Mesenchymal stem cell (in vitro differentiated cells and primary cell): Measurements from ENCODE around the gene NRXN3.

Experiments used
- DNase-seq: peaks from one replicate; pipeline ENCODE4 v3.0.0-alpha.2; 2013
- H2AFZ ChIP-seq: one replicate; pipeline ENCODE4 v1.6.1; 2013; ENCODE audit warnings: low read depth, mild to moderate bottlenecking, control low read depth, inconsistent platforms, low read length, moderate library complexity
- H2AK5ac ChIP-seq: 2 replicates; pipeline ENCODE4 v1.6.1; 2013; ENCODE audit warnings: low read length, moderate library complexity, mild to moderate bottlenecking, inconsistent platforms; ENCODE audit not compliant: severe bottlenecking
- H2BK120ac ChIP-seq: one replicate; pipeline ENCODE4 v1.6.1; 2013; ENCODE audit warnings: low read depth, mild to moderate bottlenecking, inconsistent platforms, low read length, moderate library complexity
- H2BK12ac ChIP-seq, 2 experiments: one replicate each; pipeline ENCODE4 v1.6.1; 2013; ENCODE audit warnings: inconsistent platforms in 2 of 2, low read length in 2 of 2, mild to moderate bottlenecking in 2 of 2, moderate library complexity in 2 of 2, control low read depth in 1 of 2
- H2BK15ac ChIP-seq: one replicate; pipeline ENCODE4 v1.6.1; 2013; ENCODE audit warnings: mild to moderate bottlenecking, low read depth, inconsistent platforms; ENCODE audit not compliant: poor library complexity, severe bottlenecking
- H2BK5ac ChIP-seq: 2 replicates; pipeline ENCODE4 v1.6.1; 2013; ENCODE audit warnings: low read depth, mild to moderate bottlenecking, low read length, control low read depth, inconsistent platforms; ENCODE audit not compliant: poor library complexity, severe bottlenecking
- H3K14ac ChIP-seq, 2 experiments: one replicate each; pipeline ENCODE4 v1.6.1; 2013; ENCODE audit warnings: inconsistent platforms in 2 of 2, low read length in 2 of 2, control low read depth in 1 of 2, mild to moderate bottlenecking in 1 of 2, moderate library complexity in 1 of 2
- H3K18ac ChIP-seq, 2 experiments: one replicate each; pipeline ENCODE4 v1.6.1; 2013; ENCODE audit warnings: inconsistent platforms in 2 of 2, low read length in 2 of 2, control low read depth in 1 of 2, low read depth in 1 of 2, mild to moderate bottlenecking in 1 of 2
- H3K23ac ChIP-seq, 2 experiments: one replicate each; pipeline ENCODE4 v1.6.1; 2013; ENCODE audit warnings: inconsistent platforms in 2 of 2, low read length in 2 of 2, mild to moderate bottlenecking in 2 of 2, moderate library complexity in 2 of 2, control low read depth in 1 of 2
- H3K27ac ChIP-seq: 2 replicates; pipeline ENCODE4 v1.5.1; 2013; ENCODE audit warnings: mild to moderate bottlenecking, moderate library complexity, low read length, control low read depth, inconsistent platforms; ENCODE audit not compliant: poor library complexity, severe bottlenecking
- H3K27me3 ChIP-seq, 2 experiments: 2 replicates each; pipeline versions ENCODE4 v1.6.1 to v1.7.0; 2013; ENCODE audit warnings: low read length in 2 of 2, mild to moderate bottlenecking in 2 of 2, moderate library complexity in 2 of 2, control low read depth in 1 of 2, inconsistent platforms in 1 of 2; ENCODE audit not compliant: control insufficient read depth in 1 of 2, insufficient read depth in 1 of 2
- H3K36me3 ChIP-seq, 2 experiments: 2 replicates each; pipeline versions ENCODE4 v1.6.1 to v1.7.0; 2013; ENCODE audit warnings: low read length in 2 of 2, control low read depth in 1 of 2, inconsistent platforms in 1 of 2, low read depth in 1 of 2, mild to moderate bottlenecking in 1 of 2; ENCODE audit not compliant: insufficient read depth in 2 of 2, control insufficient read depth in 1 of 2
- H3K4ac ChIP-seq, 2 experiments: one replicate each; pipeline ENCODE4 v1.6.1; 2013; ENCODE audit warnings: inconsistent platforms in 2 of 2, low read length in 2 of 2, mild to moderate bottlenecking in 2 of 2, moderate library complexity in 2 of 2, control low read depth in 1 of 2, low read depth in 1 of 2
- H3K4me1 ChIP-seq: 2 replicates; pipeline ENCODE4 v1.6.1; 2013; ENCODE audit warnings: low read depth, low read length, control low read depth; ENCODE audit not compliant: control insufficient read depth, insufficient read depth
- H3K4me2 ChIP-seq: 2 replicates; pipeline ENCODE4 v1.6.1; 2013; ENCODE audit warnings: low read length, mild to moderate bottlenecking, inconsistent platforms; ENCODE audit not compliant: poor library complexity, severe bottlenecking
- H3K4me3 ChIP-seq, 2 experiments: 2 replicates each; pipeline versions ENCODE4 v1.5.1 to v1.7.0; 2013; ENCODE audit warnings: low read length in 2 of 2, mild to moderate bottlenecking in 2 of 2, control low read depth in 1 of 2, low read depth in 1 of 2; ENCODE audit not compliant: insufficient read depth in 1 of 2
- H3K79me1 ChIP-seq: replicated peaks from 2 replicates; pipeline ENCODE4 v1.6.1; 2013; ENCODE audit warnings: mild to moderate bottlenecking, control low read depth, low read length, inconsistent platforms; ENCODE audit not compliant: poor library complexity, severe bottlenecking
- H3K9ac ChIP-seq: 2 replicates; pipeline ENCODE4 v1.7.0; 2013; ENCODE audit warnings: mild to moderate bottlenecking, low read length, moderate library complexity
- H3K9me3 ChIP-seq: 2 replicates; pipeline ENCODE4 v1.7.0; 2013; ENCODE audit warnings: mild to moderate bottlenecking, low read length; ENCODE audit not compliant: control insufficient read depth
- H4K8ac ChIP-seq: one replicate; pipeline ENCODE4 v1.6.1; 2013; ENCODE audit warnings: inconsistent platforms, mild to moderate bottlenecking, low read length, moderate library complexity
- H4K91ac ChIP-seq: one replicate; pipeline ENCODE4 v1.6.1; 2013; ENCODE audit warnings: mild to moderate bottlenecking, low read length, inconsistent platforms
- WGBS: methylation state at CpG from one replicate; pipeline ENCODE4 v1.1.7; 2013; ENCODE audit warnings: mixed read lengths; 5-methylcytosine and 5-hydroxymethylcytosine counted together

Gene NRXN3

DNA sequence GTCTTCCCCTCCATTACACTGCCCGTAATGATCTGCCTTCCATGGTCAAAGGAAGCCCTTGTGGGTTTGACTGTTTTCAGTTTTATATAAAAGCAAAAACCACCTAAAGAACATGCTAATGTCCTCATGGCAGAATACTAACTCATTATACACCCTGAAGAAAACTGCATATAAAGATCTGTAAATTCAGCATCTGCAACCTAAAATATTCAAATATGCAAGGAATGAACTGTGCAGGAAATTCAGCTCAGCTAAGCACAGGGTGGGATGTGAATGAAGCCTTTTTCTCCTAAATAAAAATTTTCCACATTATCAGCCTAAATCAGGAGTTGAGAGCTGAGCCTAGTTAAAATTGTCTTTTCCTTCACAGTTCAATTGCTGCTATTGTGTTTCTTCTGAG is 128.1 kb downstream of the NRXN3 start:
- H3K79me1 ChIP-seq = no peaks in the 10 kb centered on the region
- no peak overlapping the region for H3K27ac ChIP-seq
- H3K4ac ChIP-seq = no peak overlapping the region
- H3K18ac ChIP-seq = no peak overlapping the region
- no peak overlapping the region for H2BK15ac ChIP-seq
- no peak overlapping the region for H2BK120ac ChIP-seq
- no peaks in the 10 kb centered on the region for H3K36me3 ChIP-seq
- H2AK5ac ChIP-seq = no peak overlapping the region
- no peak overlapping the region for H2BK5ac ChIP-seq
- no peak overlapping the region for H2BK12ac ChIP-seq
- no peak overlapping the region for H4K91ac ChIP-seq
- H3K9me3 ChIP-seq = no peaks in the 10 kb centered on the region
- no peak overlapping the region for H3K9ac ChIP-seq
- WGBS = 50% methylated on average over 1 of the region's 1 CpG
- no peak overlapping the region for H3K14ac ChIP-seq
- no peak overlapping the region for H3K4me2 ChIP-seq
- no peak overlapping the region for H4K8ac ChIP-seq
- H3K27me3 ChIP-seq = peaks cover 0 to 24% of the 10 kb centered on the region in 2 experiments
- H3K4me3 ChIP-seq = no peak overlapping the region
- H3K23ac ChIP-seq = no peak overlapping the region
- H2AFZ ChIP-seq = no peak overlapping the region
- no peaks in the 10 kb centered on the region for H3K4me1 ChIP-seq
- DNase-seq = no peak

DNA sequence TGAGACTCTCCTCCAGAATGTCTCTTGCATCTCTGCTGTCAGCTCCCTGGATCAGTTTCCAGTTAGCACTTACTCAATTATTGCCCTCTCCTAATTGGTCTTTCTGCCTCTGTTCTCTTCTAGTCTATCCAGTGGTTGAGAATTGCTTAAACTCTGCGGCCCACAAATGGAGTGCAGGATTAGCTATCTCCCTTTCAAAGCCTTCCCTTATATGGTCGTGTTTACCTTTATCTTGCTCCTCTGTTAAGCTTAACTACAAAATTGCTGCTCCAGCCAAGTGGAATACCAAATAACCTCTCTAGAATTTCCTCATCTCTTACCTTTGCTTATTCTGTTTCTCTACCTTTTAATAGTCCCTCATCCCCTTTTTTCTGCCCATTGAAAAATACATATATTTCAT is 132.7 kb downstream of the NRXN3 start:
- Histone ChIP-seq H3K27ac (no peak overlapping the region), H2BK120ac (no peak overlapping the region), H3K4ac (no peak overlapping the region), H3K27me3 (peaks cover 0 to 24% of the 10 kb centered on the region in 2 experiments), H3K4me3 (no peak overlapping the region), H2BK15ac (no peak overlapping the region), H2BK12ac (no peak overlapping the region), H3K36me3 (no peaks in the 10 kb centered on the region), H3K14ac (no peak overlapping the region), H4K8ac (no peak overlapping the region), H2AFZ (no peak overlapping the region), H2AK5ac (no peak overlapping the region), H3K23ac (no peak overlapping the region), H3K79me1 (no peaks in the 10 kb centered on the region), H4K91ac (no peak overlapping the region), H3K4me2 (no peak overlapping the region), H3K18ac (no peak overlapping the region), H2BK5ac (no peak overlapping the region), H3K9ac (no peak overlapping the region), H3K9me3 (no peaks in the 10 kb centered on the region), H3K4me1 (no peaks in the 10 kb centered on the region)
- no peak for DNase-seq
- whole genome bisulfite sequencing = 34% methylated on average over 2 of the region's 2 CpGs

DNA sequence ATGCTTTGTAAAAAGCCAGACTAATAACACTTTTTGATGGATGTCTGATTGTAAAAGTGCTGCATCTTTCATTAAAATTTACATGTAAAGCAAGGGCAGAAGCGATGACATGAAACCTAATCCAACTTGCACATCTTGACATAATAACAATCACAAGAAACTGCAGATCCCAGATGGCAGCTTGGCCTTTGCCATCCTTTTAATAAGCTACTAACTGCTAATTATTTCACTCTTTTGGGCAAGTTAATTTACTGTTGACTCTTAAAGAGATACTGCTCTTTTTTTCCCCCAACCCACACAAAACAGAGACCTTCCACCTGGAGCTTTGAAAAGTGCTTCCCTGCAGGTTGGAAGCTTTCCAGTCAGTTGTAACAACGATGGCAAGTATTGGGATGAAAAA is 137.5 kb downstream of the NRXN3 start:
- no peak overlapping the region for H2AFZ ChIP-seq
- no peaks in the 10 kb centered on the region for H3K9me3 ChIP-seq
- H2AK5ac ChIP-seq = no peak overlapping the region
- no peak overlapping the region for H3K4me2 ChIP-seq
- no peak overlapping the region for H2BK12ac ChIP-seq
- no peak overlapping the region for H3K23ac ChIP-seq
- H2BK5ac ChIP-seq = no peak overlapping the region
- H3K27ac ChIP-seq = no peak overlapping the region
- no peak for DNase-seq
- H3K9ac ChIP-seq = no peak overlapping the region
- WGBS = 82% methylated on average over 1 of the region's 2 CpGs
- no peak overlapping the region for H3K18ac ChIP-seq
- H3K27me3 ChIP-seq = peaks cover 0 to 3% of the 10 kb centered on the region in 2 experiments
- no peak overlapping the region for H2BK120ac ChIP-seq
- H3K79me1 ChIP-seq = no peaks in the 10 kb centered on the region
- no peak overlapping the region for H3K4ac ChIP-seq
- H3K4me3 ChIP-seq = no peak overlapping the region
- H4K8ac ChIP-seq = no peak overlapping the region
- H3K36me3 ChIP-seq = no peaks in the 10 kb centered on the region
- H4K91ac ChIP-seq = no peak overlapping the region
- no peak overlapping the region for H2BK15ac ChIP-seq
- no peak overlapping the region for H3K14ac ChIP-seq
- no peaks in the 10 kb centered on the region for H3K4me1 ChIP-seq

DNA sequence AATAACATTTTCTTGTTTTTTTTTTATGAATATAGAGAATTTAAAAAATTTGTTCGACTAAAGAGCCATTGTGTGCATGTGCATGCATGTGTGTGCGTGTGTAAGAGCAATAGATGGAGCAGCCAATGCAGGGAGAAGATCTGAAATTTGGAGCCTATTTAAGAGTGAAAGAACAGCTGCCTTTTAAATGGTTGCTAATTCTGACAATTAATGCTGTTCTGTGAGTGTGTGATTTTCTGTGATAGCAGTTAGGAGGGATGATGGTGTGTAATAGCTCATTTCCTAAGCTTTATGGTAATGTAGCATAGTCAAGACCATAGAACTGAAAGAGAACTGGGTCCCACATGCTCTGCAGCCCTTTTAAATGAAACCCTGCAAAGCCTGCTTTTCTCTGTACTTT is 137.9 kb downstream of the NRXN3 start:
- no peak overlapping the region for H3K4ac ChIP-seq
- H3K27ac ChIP-seq = no peak overlapping the region
- H4K8ac ChIP-seq = no peak overlapping the region
- H2BK5ac ChIP-seq = no peak overlapping the region
- H3K9me3 ChIP-seq = no peaks in the 10 kb centered on the region
- no peak overlapping the region for H3K4me3 ChIP-seq
- no peak overlapping the region for H3K14ac ChIP-seq
- 77% methylated on average over 2 of the region's 2 CpGs for WGBS
- no peaks in the 10 kb centered on the region for H3K36me3 ChIP-seq
- H3K9ac ChIP-seq = no peak overlapping the region
- H2BK12ac ChIP-seq = no peak overlapping the region
- H2BK120ac ChIP-seq = no peak overlapping the region
- no peak overlapping the region for H2AK5ac ChIP-seq
- H3K4me1 ChIP-seq = no peaks in the 10 kb centered on the region
- no peak overlapping the region for H4K91ac ChIP-seq
- no peak overlapping the region for H3K4me2 ChIP-seq
- H3K23ac ChIP-seq = no peak overlapping the region
- H2BK15ac ChIP-seq = no peak overlapping the region
- H2AFZ ChIP-seq = no peak overlapping the region
- H3K27me3 ChIP-seq = peaks cover 0 to 3% of the 10 kb centered on the region in 2 experiments
- no peaks in the 10 kb centered on the region for H3K79me1 ChIP-seq
- no peak for DNase-seq
- H3K18ac ChIP-seq = no peak overlapping the region
